GM19467 (cell line): ENCODE data around the gene CLPTM1.
"Not testable (repeated sequence)": the region's sequence is repeated elsewhere in the genome, so short reads cannot be mapped to it uniquely, and the experiment has no call there.

Experiments
- ATAC-seq: cut with Tn5 transposase; IDR thresholded peaks from one replicate; pipeline ENCODE4 v1.9.1; 2021; ENCODE audit warnings: mild to moderate bottlenecking, moderate library complexity; ENCODE audit not compliant: unreplicated experiment

The CLPTM1 gene

GRCh38 chr19:44939668-44940067 lies 15.5 kb upstream of the CLPTM1 start:
- no peak for ATAC-seq

GRCh38 chr19:44942067-44942571 lies 13.1 kb upstream of the CLPTM1 start, which contains the start of gene APOC4:
TSS of gene APOC4 (plus strand) at chr19:44942237. CDS start at chr19:44942278, 41 bp downstream.
- no peak for ATAC-seq

- ATAC-seq, result no peak
These were observed 11.4 kb upstream of the CLPTM1 start for GRCh38 chr19:44943801-44944249.

- no peak for ATAC-seq
These were observed 8.1 kb upstream of the CLPTM1 start for GRCh38 chr19:44947041-44947581.

- no peak for ATAC-seq
These were observed 6.9 kb upstream of the CLPTM1 start for GRCh38 chr19:44948237-44948636.

GRCh38 chr19:44948763-44949374 lies 6.3 kb upstream of the CLPTM1 start:
- ATAC-seq, result no peak

GRCh38 chr19:44949550-44949949 lies 5.6 kb upstream of the CLPTM1 start:
- no peak for ATAC-seq

- no peak for ATAC-seq
These were observed 3.7 kb upstream of the CLPTM1 start for GRCh38 chr19:44951179-44952159.

- ATAC-seq, result no peak
These were observed 917 bp upstream of the CLPTM1 start for GRCh38 chr19:44954278-44954648.

GRCh38 chr19:44955505-44956439 lies 592 bp downstream of the CLPTM1 start:
- ATAC-seq, result peak; percentile 27

- no peak for ATAC-seq
These were observed 2.3 kb downstream of the CLPTM1 start for GRCh38 chr19:44957526-44957925.

- no peak for ATAC-seq
These were observed 2.9 kb downstream of the CLPTM1 start for GRCh38 chr19:44958090-44958489.

- ATAC-seq, result no peak
These were observed 4.5 kb downstream of the CLPTM1 start for GRCh38 chr19:44959691-44960090.

- no peak for ATAC-seq
These were observed 5.9 kb downstream of the CLPTM1 start for GRCh38 chr19:44960906-44961728.

- no peak for ATAC-seq
These were observed 6.6 kb downstream of the CLPTM1 start for GRCh38 chr19:44961821-44962220.

GRCh38 chr19:44968118-44968517 lies 12.9 kb downstream of the CLPTM1 start:
- no peak for ATAC-seq

- no peak for ATAC-seq
These were observed 13.5 kb downstream of the CLPTM1 start for GRCh38 chr19:44968670-44969069.

GRCh38 chr19:44969437-44969836 lies 14.3 kb downstream of the CLPTM1 start:
- ATAC-seq, result no peak

GRCh38 chr19:44971451-44971850 lies 16.3 kb downstream of the CLPTM1 start:
- not testable (repeated sequence) for ATAC-seq

GRCh38 chr19:44972802-44973201 lies 17.6 kb downstream of the CLPTM1 start:
- no peak for ATAC-seq
